HepG2 (cell line): Measurements from ENCODE around the gene RHOT2. TPM values are rescaled to one million over a fixed set of nuclear protein-coding genes. Genes with fewer than 3 reads are reported as not detected.

Source experiments
- AHR ChIP-seq: IDR thresholded peaks from 2 replicates; pipeline ENCODE4 v1.6.1; 2018; ENCODE audit warnings: missing genetic modification reagents, missing compliant biosample characterization
- BCL6 ChIP-seq: IDR thresholded peaks from 2 replicates; pipeline ENCODE4 v1.6.1; 2016; ENCODE audit warnings: missing genetic modification reagents, missing compliant biosample characterization
- CENPX ChIP-seq: sonication (generic); formaldehyde crosslinking; IDR thresholded peaks from 2 replicates; pipeline ENCODE4 v1.9.0; 2021; ENCODE audit warnings: mild to moderate bottlenecking, missing genetic modification reagents, moderate library complexity
- CHD4 ChIP-seq: fragments of 200-600 bp; sonication (generic); IDR thresholded peaks from 2 replicates; pipeline ENCODE4 v1.7.0; 2017; ENCODE audit warnings: mild to moderate bottlenecking, low read length, borderline replicate concordance
- ERF ChIP-seq: IDR thresholded peaks from 2 replicates; pipeline ENCODE4 v1.6.1; 2018; ENCODE audit warnings: missing biosample characterization, missing genetic modification reagents
- FOXJ3 ChIP-seq: sonication (generic); formaldehyde crosslinking; IDR thresholded peaks from 2 replicates; pipeline ENCODE4 v1.4.0; 2020; ENCODE audit warnings: missing genetic modification reagents, mild to moderate bottlenecking, borderline replicate concordance
- GABPA ChIP-seq, 2 experiments: IDR thresholded peaks; 2 replicates each; pipeline ENCODE4 v1.6.1; 2011 to 2016; ENCODE audit warnings: low read depth in 2 of 2, low read length in 1 of 2, missing biosample characterization in 1 of 2, missing genetic modification characterization in 1 of 2
- GATA4 ChIP-seq: sonication (generic); IDR thresholded peaks from 2 replicates; pipeline ENCODE4 v1.6.1; 2016; ENCODE audit warnings: antibody characterized with exemption, low read depth, borderline replicate concordance
- GTF2F1 ChIP-seq: fragments of 150-350 bp; IDR thresholded peaks from 2 replicates; pipeline ENCODE4 v1.6.1; 2014; ENCODE audit warnings: low read length
- KDM3A ChIP-seq: IDR thresholded peaks from 2 replicates; pipeline ENCODE4 v1.6.1; 2018; ENCODE audit warnings: low read depth, missing compliant biosample characterization
- KLF16 ChIP-seq, 2 experiments: sonication (generic) in 1 of 2; formaldehyde crosslinking in 1 of 2; IDR thresholded peaks; 2 replicates each; pipeline versions ENCODE4 v1.6.1 to v1.8.0; 2016 to 2023; ENCODE audit warnings: missing genetic modification reagents in 2 of 2, missing compliant biosample characterization in 1 of 2
- MIXL1 ChIP-seq: IDR thresholded peaks from 2 replicates; pipeline ENCODE4 v1.6.1; 2016
- NR3C1 ChIP-seq: sonication (generic); formaldehyde crosslinking; IDR thresholded peaks from 2 replicates; pipeline ENCODE4 v1.4.0; 2020; ENCODE audit warnings: missing genetic modification reagents
- RARG ChIP-seq: sonication (generic); formaldehyde crosslinking; IDR thresholded peaks from 2 replicates; pipeline ENCODE4 v1.4.0; 2020; ENCODE audit warnings: low read depth, mild to moderate bottlenecking, missing genetic modification reagents
- SALL2 ChIP-seq: sonication (generic); formaldehyde crosslinking; IDR thresholded peaks from 2 replicates; pipeline ENCODE4 v1.8.1; 2023; ENCODE audit warnings: mild to moderate bottlenecking, missing genetic modification reagents, inconsistent platforms
- SNRNP70 ChIP-seq: fragments of 200-400 bp; formaldehyde crosslinking; IDR thresholded peaks from 2 replicates; pipeline ENCODE4 v1.6.1; 2017; ENCODE audit warnings: mild to moderate bottlenecking, low read depth, low read length, moderate library complexity
- SOX5 ChIP-seq: IDR thresholded peaks from 2 replicates; pipeline ENCODE4 v1.6.1; 2016; ENCODE audit warnings: borderline replicate concordance
- XRCC5 ChIP-seq: fragments of 200-400 bp; formaldehyde crosslinking; optimal IDR thresholded peaks from 2 replicates; pipeline ENCODE3; 2017; ENCODE audit warnings: mild to moderate bottlenecking, low read length
- ZNF232 ChIP-seq: sonication (generic); formaldehyde crosslinking; IDR thresholded peaks from 2 replicates; pipeline ENCODE4 v1.4.0; 2020; ENCODE audit warnings: missing genetic modification reagents, borderline replicate concordance
- ZNF33B ChIP-seq: sonication (generic); formaldehyde crosslinking; IDR thresholded peaks from 2 replicates; pipeline ENCODE4 v1.5.1; 2020; ENCODE audit warnings: mild to moderate bottlenecking, missing genetic modification reagents
- ZNF446 ChIP-seq: sonication (generic); formaldehyde crosslinking; IDR thresholded peaks from 2 replicates; pipeline ENCODE4 v1.5.0; 2020; ENCODE audit warnings: mild to moderate bottlenecking, missing genetic modification reagents
- ZNF468 ChIP-seq: sonication (generic); formaldehyde crosslinking; IDR thresholded peaks from 2 replicates; pipeline ENCODE4 v1.8.0; 2022; ENCODE audit warnings: mild to moderate bottlenecking, moderate library complexity, missing genetic modification reagents
- ZNF547 ChIP-seq: sonication (generic); formaldehyde crosslinking; IDR thresholded peaks from 2 replicates; pipeline ENCODE4 v1.5.1; 2020; ENCODE audit warnings: mild to moderate bottlenecking, missing genetic modification reagents
- ZNF572 ChIP-seq: sonication (generic); formaldehyde crosslinking; IDR thresholded peaks from 2 replicates; pipeline ENCODE4 v1.5.1; 2020; ENCODE audit warnings: mild to moderate bottlenecking, missing genetic modification reagents
- ZSCAN20 ChIP-seq: sonication (generic); formaldehyde crosslinking; IDR thresholded peaks from 2 replicates; pipeline ENCODE4 v1.4.0; 2020; ENCODE audit warnings: missing genetic modification reagents, mild to moderate bottlenecking, borderline replicate concordance
- ZZZ3 ChIP-seq: sonication (generic); formaldehyde crosslinking; IDR thresholded peaks from 2 replicates; pipeline ENCODE4 v1.4.0; 2020; ENCODE audit warnings: missing genetic modification reagents, mild to moderate bottlenecking, borderline replicate concordance
- polyA plus RNA-seq, 8 experiments: library from polyadenylated mRNA; depleted of rRNA in 3 of 8; stranded (reverse) in 7 of 8; unstranded in 1 of 8; fragments of >200 nt; fragmentation: Illumina TruSeq in 4 of 8; extraction: Trizol in 4 of 8; gene quantifications; 2 replicates each; pipeline versions ENCODE4 v1.2.1 to v1.2.3, GENCODE V29; 2011 to 2016; ENCODE audit warnings: low read depth in 4 of 8, missing spikeins in 1 of 8, mixed read lengths in 1 of 8; ENCODE audit not compliant: insufficient read depth in 1 of 8
- total RNA-seq, 5 experiments: library from RNA; depleted of rRNA; stranded (reverse); fragments of >200 nt; fragmentation: Illumina TruSeq; extraction: Trizol; gene quantifications; 2 replicates each; pipeline ENCODE4 v1.2.3, GENCODE V29; 2016; ENCODE audit warnings: low read depth in 1 of 5
- TF ChIP-seq, protein P1 (sequence below): sonication (generic); formaldehyde crosslinking; IDR thresholded peaks from 2 replicates; pipeline ENCODE4 v1.5.0; 2020; ENCODE audit warnings: missing genetic modification reagents
- TF ChIP-seq, protein P2 (sequence below): sonication (generic); formaldehyde crosslinking; IDR thresholded peaks from 2 replicates; pipeline ENCODE4 v1.5.1; 2020; ENCODE audit warnings: missing genetic modification reagents, mild to moderate bottlenecking, borderline replicate concordance
- TF ChIP-seq, protein P3 (sequence below): sonication (generic); formaldehyde crosslinking; IDR thresholded peaks from 2 replicates; pipeline ENCODE4 v1.5.0; 2020; ENCODE audit warnings: mild to moderate bottlenecking, missing genetic modification reagents
- TF ChIP-seq, protein P4 (sequence below), 2 experiments: fragments of 450-650 bp in 1 of 2; sonication (generic) in 1 of 2; formaldehyde crosslinking; IDR thresholded peaks; 2 replicates each; pipeline versions ENCODE4 v1.5.0 to v1.8.0; 2020 to 2022; ENCODE audit warnings: mild to moderate bottlenecking in 1 of 2, missing genetic modification reagents in 1 of 2

Gene RHOT2
- total and polyA plus RNA-seq, 2 of the 13 experiments (the other 11 are each of a cell fraction or from before 2014, with no cell fraction given), result 63.6 to 76.9 TPM

DNA sequence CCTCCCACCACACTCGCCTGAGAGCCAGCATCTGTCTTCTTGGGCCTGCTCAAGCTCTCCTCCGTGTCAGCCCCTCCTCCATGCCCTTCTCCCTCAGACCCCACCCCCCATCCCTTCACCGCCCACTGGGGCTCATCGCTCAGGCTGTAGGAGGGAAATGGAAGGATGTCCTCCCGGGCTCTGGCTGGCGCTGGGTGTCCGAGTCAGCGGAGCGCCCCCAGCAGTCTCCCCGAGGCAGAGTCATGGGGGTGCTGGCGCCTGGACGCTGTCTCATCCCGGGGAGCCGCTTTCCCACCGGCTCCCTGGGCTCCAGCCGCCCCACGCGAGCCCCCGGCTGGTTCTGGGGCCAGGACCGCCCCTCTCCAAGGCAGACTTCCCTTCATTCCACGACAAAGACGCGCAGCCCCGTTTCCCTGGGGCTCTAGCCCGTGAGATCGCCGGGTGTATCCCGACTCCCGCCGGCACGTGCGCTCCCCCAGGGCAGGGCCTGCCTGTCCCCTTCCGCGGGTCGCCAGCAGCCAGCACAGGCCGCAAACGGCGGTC lies 52.6 kb downstream of the RHOT2 start (continued):
- TF ChIP-seq, protein P1, sequence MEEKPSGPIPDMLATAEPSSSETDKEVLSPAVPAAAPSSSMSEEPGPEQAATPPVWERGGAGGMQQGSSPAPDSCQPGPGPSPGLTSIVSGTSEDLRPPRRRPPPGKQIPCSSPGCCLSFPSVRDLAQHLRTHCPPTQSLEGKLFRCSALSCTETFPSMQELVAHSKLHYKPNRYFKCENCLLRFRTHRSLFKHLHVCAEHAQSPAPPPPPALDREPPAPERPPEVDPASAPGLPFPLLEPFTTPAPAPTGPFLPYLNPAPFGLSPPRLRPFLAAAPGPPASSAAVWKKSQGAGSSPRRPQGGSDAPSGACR (CRISPR knock-in tag), result 0 out of 2 replicates have a peak, but pooled peaks have one; percentile 59
- TF ChIP-seq CENPX (CRISPR knock-in tag) (no peak), GTF2F1 (no peak), SOX5 (no peak), KDM3A (CRISPR knock-in tag) (no peak; the same call in 1 of the 2 replicates), ERF (CRISPR knock-in tag) (0 out of 2 replicates have a peak, but pooled peaks have one; percentile 1), ZNF468 (CRISPR knock-in tag) (no peak), FOXJ3 (CRISPR knock-in tag) (no peak), CHD4 (no peak), SNRNP70 (no peak), GATA4 (no peak), MIXL1 (CRISPR knock-in tag) (no peak), NR3C1 (CRISPR knock-in tag) (no peak), ZNF232 (no peak), BCL6 (CRISPR knock-in tag) (no peak), GABPA (IDR thresholded peaks at IDR 0.05; ENCODE audit: low read depth, low read length) (no peak), GABPA (CRISPR knock-in tag; IDR thresholded peaks at IDR 0.05; ENCODE audit: low read depth) (no peak), XRCC5 (no peak), ZNF33B (CRISPR knock-in tag) (no peak), ZNF446 (no peak), RARG (CRISPR knock-in tag) (no peak), ZSCAN20 (no peak), ZZZ3 (CRISPR knock-in tag) (no peak), SALL2 (no peak), KLF16 (CRISPR knock-in tag; IDR thresholded peaks at IDR 0.05) (0 out of 4 replicates have a peak, but pooled peaks of 1 of the 2 experiments have one; percentile 14), ZNF572 (CRISPR knock-in tag) (peak; percentile 62; the same call in 1 of the 2 replicates), ZNF547 (CRISPR knock-in tag) (no peak), AHR (no peak)
- TF ChIP-seq, protein P2, sequence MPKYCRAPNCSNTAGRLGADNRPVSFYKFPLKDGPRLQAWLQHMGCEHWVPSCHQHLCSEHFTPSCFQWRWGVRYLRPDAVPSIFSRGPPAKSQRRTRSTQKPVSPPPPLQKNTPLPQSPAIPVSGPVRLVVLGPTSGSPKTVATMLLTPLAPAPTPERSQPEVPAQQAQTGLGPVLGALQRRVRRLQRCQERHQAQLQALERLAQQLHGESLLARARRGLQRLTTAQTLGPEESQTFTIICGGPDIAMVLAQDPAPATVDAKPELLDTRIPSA, result no peak
- TF ChIP-seq, protein P3, sequence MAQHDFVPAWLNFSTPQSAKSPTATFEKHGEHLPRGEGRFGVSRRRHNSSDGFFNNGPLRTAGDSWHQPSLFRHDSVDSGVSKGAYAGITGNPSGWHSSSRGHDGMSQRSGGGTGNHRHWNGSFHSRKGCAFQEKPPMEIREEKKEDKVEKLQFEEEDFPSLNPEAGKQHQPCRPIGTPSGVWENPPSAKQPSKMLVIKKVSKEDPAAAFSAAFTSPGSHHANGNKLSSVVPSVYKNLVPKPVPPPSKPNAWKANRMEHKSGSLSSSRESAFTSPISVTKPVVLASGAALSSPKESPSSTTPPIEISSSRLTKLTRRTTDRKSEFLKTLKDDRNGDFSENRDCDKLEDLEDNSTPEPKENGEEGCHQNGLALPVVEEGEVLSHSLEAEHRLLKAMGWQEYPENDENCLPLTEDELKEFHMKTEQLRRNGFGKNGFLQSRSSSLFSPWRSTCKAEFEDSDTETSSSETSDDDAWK (CRISPR knock-in tag), result no peak
- TF ChIP-seq, protein P4, sequence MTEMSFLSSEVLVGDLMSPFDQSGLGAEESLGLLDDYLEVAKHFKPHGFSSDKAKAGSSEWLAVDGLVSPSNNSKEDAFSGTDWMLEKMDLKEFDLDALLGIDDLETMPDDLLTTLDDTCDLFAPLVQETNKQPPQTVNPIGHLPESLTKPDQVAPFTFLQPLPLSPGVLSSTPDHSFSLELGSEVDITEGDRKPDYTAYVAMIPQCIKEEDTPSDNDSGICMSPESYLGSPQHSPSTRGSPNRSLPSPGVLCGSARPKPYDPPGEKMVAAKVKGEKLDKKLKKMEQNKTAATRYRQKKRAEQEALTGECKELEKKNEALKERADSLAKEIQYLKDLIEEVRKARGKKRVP (CRISPR knock-in tag; IDR thresholded peaks at IDR 0.05), result 0 out of 4 replicates have a peak, but pooled peaks of 1 of the 2 experiments have one; percentile 20
